ENCODE measurements around the gene ST3GAL3. TPM values are rescaled to one million over a fixed set of nuclear protein-coding genes. Genes with fewer than 3 reads are reported as not detected.

The ST3GAL3 gene
- total RNA-seq, 1 experiment from 2014 or later, result 26.8 TPM

DNA sequence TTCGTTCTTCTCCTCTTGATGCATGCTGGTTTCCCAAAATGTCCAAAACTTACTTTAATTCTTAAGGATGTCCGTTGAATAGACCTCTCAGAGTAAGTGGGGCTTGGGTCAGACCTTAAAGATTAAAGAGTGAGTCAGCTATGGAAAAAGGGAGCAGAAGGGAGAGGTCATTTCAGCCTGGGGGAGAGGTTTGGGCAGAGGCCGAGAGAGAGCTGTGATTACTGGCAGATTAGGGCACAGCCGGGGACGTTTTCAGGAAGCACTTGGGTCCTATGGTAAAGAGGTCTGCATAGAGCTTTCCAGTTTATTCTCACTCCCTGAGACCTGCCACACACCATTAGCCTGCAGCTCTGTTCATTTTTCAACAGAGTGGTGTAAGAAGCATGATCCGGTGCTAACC, 14.0 kb upstream of the ST3GAL3 start:
- Histone ChIP-seq H3K9me3 (ENCODE audit: low read depth, low read length, poor library complexity, severe bottlenecking) (no peaks in the 10 kb centered on the region), H3K27ac (ENCODE audit: low read depth, low read length, poor library complexity, severe bottlenecking) (no peak overlapping the region), H3K27me3 (replicated peaks; ENCODE audit: insufficient read depth, low read depth, low read length, poor library complexity) (no peaks in the 10 kb centered on the region), H3K4me1 (ENCODE audit: insufficient read depth, low read length, poor library complexity, severe bottlenecking) (no peaks in the 10 kb centered on the region), H3K36me3 (ENCODE audit: insufficient read depth, low read length, poor library complexity, severe bottlenecking) (peaks cover 99% of the 10 kb centered on the region), H3K4me3 (ENCODE audit: low read depth, low read length, poor library complexity, severe bottlenecking) (no peak overlapping the region)
- TF ChIP-seq EZH2 (IDR thresholded peaks at IDR 0.05; ENCODE audit: borderline replicate concordance, low read depth, low read length, poor library complexity, severe bottlenecking), result no peak
- TF ChIP-seq, protein P1, sequence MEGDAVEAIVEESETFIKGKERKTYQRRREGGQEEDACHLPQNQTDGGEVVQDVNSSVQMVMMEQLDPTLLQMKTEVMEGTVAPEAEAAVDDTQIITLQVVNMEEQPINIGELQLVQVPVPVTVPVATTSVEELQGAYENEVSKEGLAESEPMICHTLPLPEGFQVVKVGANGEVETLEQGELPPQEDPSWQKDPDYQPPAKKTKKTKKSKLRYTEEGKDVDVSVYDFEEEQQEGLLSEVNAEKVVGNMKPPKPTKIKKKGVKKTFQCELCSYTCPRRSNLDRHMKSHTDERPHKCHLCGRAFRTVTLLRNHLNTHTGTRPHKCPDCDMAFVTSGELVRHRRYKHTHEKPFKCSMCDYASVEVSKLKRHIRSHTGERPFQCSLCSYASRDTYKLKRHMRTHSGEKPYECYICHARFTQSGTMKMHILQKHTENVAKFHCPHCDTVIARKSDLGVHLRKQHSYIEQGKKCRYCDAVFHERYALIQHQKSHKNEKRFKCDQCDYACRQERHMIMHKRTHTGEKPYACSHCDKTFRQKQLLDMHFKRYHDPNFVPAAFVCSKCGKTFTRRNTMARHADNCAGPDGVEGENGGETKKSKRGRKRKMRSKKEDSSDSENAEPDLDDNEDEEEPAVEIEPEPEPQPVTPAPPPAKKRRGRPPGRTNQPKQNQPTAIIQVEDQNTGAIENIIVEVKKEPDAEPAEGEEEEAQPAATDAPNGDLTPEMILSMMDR (conservative IDR thresholded peaks at IDR 0.05; ENCODE audit: low read depth, low read length), result no peak
- ChIA-PET POLR2A (ENCODE audit: low non-redundant PET) (no interaction called here), CTCF (no interaction called here)
- intact Hi-C loops (cut with micrococcal nuclease; ENCODE audit: unreplicated experiment), result no loop called here
- BruUV-seq (replicated peaks), result no TSS peak
- DNase-seq (ENCODE audit: low spot score), result no peak

DNA sequence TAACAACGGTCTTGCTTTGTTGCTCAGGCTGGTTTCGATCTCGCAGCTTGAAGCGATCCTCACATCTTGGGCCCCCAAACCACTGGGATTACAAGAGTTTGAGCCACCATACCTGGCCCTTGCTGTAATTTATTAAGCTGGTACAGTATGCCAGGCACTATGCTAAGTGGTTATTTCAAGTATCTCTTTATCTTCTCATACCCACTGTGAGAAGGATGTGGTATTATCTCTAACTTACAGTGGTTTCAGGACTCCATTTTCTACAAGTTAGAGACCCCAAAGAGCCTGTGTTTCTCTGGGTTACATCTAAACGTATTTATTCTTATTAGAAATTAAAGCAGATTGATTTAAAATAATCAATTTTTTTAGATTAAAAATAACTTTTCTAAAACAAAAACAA, 8.1 kb upstream of the ST3GAL3 start:
- intact Hi-C loops (cut with micrococcal nuclease; ENCODE audit: unreplicated experiment), result no loop called here
- Histone ChIP-seq H3K4me3 (ENCODE audit: low read depth, low read length, poor library complexity, severe bottlenecking) (no peak overlapping the region), H3K4me1 (ENCODE audit: insufficient read depth, low read length, poor library complexity, severe bottlenecking) (no peaks in the 10 kb centered on the region), H3K9me3 (ENCODE audit: low read depth, low read length, poor library complexity, severe bottlenecking) (no peaks in the 10 kb centered on the region), H3K36me3 (ENCODE audit: insufficient read depth, low read length, poor library complexity, severe bottlenecking) (peaks cover 94% of the 10 kb centered on the region), H3K27ac (ENCODE audit: low read depth, low read length, poor library complexity, severe bottlenecking) (no peak overlapping the region), H3K27me3 (replicated peaks; ENCODE audit: insufficient read depth, low read depth, low read length, poor library complexity) (no peaks in the 10 kb centered on the region)
- no peak for DNase-seq (ENCODE audit: low spot score)
- ChIA-PET CTCF (no interaction called here), POLR2A (ENCODE audit: low non-redundant PET) (no interaction called here)
- no TSS peak for BruUV-seq (replicated peaks)
- no peak for TF ChIP-seq EZH2 (IDR thresholded peaks at IDR 0.05; ENCODE audit: borderline replicate concordance, low read depth, low read length, poor library complexity, severe bottlenecking)
- TF ChIP-seq, protein P1 (conservative IDR thresholded peaks at IDR 0.05; ENCODE audit: low read depth, low read length), result no peak

DNA sequence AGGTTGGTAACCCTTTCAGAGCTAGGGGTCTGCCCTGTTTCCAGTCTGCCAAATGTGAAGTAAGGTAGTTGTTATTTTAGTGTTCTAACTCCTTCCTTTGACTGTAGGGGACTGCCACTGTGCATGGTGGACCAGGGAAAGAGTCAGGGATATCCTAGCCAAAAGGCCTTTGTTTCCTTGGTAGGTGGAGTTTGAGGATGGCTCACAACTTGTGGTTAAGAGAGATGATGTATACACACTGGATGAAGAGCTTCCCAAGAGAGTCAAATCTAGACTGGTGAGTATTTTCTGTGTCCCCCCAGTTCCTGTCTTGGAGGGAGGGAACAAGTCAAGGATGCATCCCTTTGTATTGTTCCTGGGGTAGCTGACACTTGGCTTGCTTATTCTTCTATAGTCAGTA, 3.5 kb upstream of the ST3GAL3 start:
- TF ChIP-seq EZH2 (IDR thresholded peaks at IDR 0.05; ENCODE audit: borderline replicate concordance, low read depth, low read length, poor library complexity, severe bottlenecking), result no peak
- TF ChIP-seq, protein P1 (conservative IDR thresholded peaks at IDR 0.05; ENCODE audit: low read depth, low read length), result no peak
- intact Hi-C loops (cut with micrococcal nuclease; ENCODE audit: unreplicated experiment), result no loop called here
- peaks cover 18% of the 10 kb centered on the region for H3K4me1 ChIP-seq (ENCODE audit: insufficient read depth, low read length, poor library complexity, severe bottlenecking)
- ChIA-PET CTCF (no interaction called here), POLR2A (ENCODE audit: low non-redundant PET) (no interaction called here)
- H3K36me3 ChIP-seq (ENCODE audit: insufficient read depth, low read length, poor library complexity, severe bottlenecking), result peaks cover 60% of the 10 kb centered on the region
- BruUV-seq (replicated peaks), result no TSS peak
- H3K27ac ChIP-seq (ENCODE audit: low read depth, low read length, poor library complexity, severe bottlenecking), result no peak overlapping the region
- DNase-seq (ENCODE audit: low spot score), result no peak
- no peaks in the 10 kb centered on the region for H3K9me3 ChIP-seq (ENCODE audit: low read depth, low read length, poor library complexity, severe bottlenecking)
- H3K27me3 ChIP-seq (replicated peaks; ENCODE audit: insufficient read depth, low read depth, low read length, poor library complexity), result no peaks in the 10 kb centered on the region
- no peak overlapping the region for H3K4me3 ChIP-seq (ENCODE audit: low read depth, low read length, poor library complexity, severe bottlenecking)

All from A673 (cell line).